Central memory CD4-positive, alpha-beta T cell (primary cell): ENCODE measurements around the gene OR13J1.

Experiments
- DNase-seq: peaks from one replicate; pipeline ENCODE4 v3.0.0; 2022

OR13J1 gene

GRCh38 chr9:35856882-35857281, 13.3 kb downstream of the OR13J1 start:
- DNase-seq = no peak

- no peak for DNase-seq
Measured at GRCh38 chr9:35856206-35856605, 14.0 kb downstream of the OR13J1 start.

GRCh38 chr9:35854091-35854762, 16.0 kb downstream of the OR13J1 start:
- DNase-seq = no peak

- DNase-seq = no peak
Measured at GRCh38 chr9:35852876-35853865, 17.0 kb downstream of the OR13J1 start.

GRCh38 chr9:35852267-35852815, 17.9 kb downstream of the OR13J1 start:
- no peak for DNase-seq

- no peak for DNase-seq
Measured at GRCh38 chr9:35847792-35848572, 22.2 kb downstream of the OR13J1 start.

GRCh38 chr9:35845824-35846771, 24.1 kb downstream of the OR13J1 start:
- no peak for DNase-seq

- DNase-seq = peak; percentile 71
Measured at GRCh38 chr9:35844628-35845270, 25.5 kb downstream of the OR13J1 start.

- DNase-seq = no peak
Measured at GRCh38 chr9:35842795-35843194, 27.4 kb downstream of the OR13J1 start.

GRCh38 chr9:35842020-35842745, 28.0 kb downstream of the OR13J1 start:
- no peak for DNase-seq

GRCh38 chr9:35841645-35841900, 28.6 kb downstream of the OR13J1 start:
- no peak for DNase-seq

GRCh38 chr9:35840881-35841644, 29.1 kb downstream of the OR13J1 start:
- no peak for DNase-seq

- DNase-seq = no peak
Measured at GRCh38 chr9:35839926-35840325, 30.3 kb downstream of the OR13J1 start.

- DNase-seq = no peak
Measured at GRCh38 chr9:35836595-35836994, 33.6 kb downstream of the OR13J1 start.

GRCh38 chr9:35835766-35836165, 34.4 kb downstream of the OR13J1 start:
- no peak for DNase-seq

- DNase-seq = no peak
Measured at GRCh38 chr9:35835216-35835632, 35.0 kb downstream of the OR13J1 start.

- no peak for DNase-seq
Measured at GRCh38 chr9:35834260-35835215, 35.7 kb downstream of the OR13J1 start.

GRCh38 chr9:35832814-35833213, 37.4 kb downstream of the OR13J1 start:
- no peak for DNase-seq

GRCh38 chr9:35831040-35831439, 39.2 kb downstream of the OR13J1 start:
- no peak for DNase-seq
